Lung (tissue), 12 donors: ENCODE data around the gene TMEM52. TPM values are rescaled to one million over a fixed set of nuclear protein-coding genes. Genes with fewer than 3 reads are reported as not detected.

ENCODE experiments used
- ATAC-seq: fragments of 200-7000 bp; cut with Tn5 transposase; one replicate; pipeline ENCODE4 v1.9.1; 2020; ENCODE audit warnings: moderate number of reproducible peaks; ENCODE audit not compliant: insufficient read depth, low FRiP score
- DNase-seq, 3 donors: peaks; one replicate each; pipeline ENCODE4 v3.0.0-alpha.2; 2013 to 2017
- H3K27ac ChIP-seq, 2 donors: one replicate each; pipeline ENCODE4 v1.5.1; 2013; ENCODE audit warnings: mild to moderate bottlenecking in 2 of 2, moderate library complexity in 2 of 2, control low read depth in 1 of 2, inconsistent platforms in 1 of 2, low read depth in 1 of 2, low read length in 1 of 2
- H3K27me3 ChIP-seq, 3 donors: one replicate each; pipeline ENCODE4 v1.5.1; 2013; ENCODE audit warnings: low read length in 2 of 3; ENCODE audit not compliant: control insufficient read depth in 3 of 3, insufficient read depth in 3 of 3
- H3K36me3 ChIP-seq, 4 donors: one replicate each; pipeline ENCODE4 v1.5.1; 2013; ENCODE audit warnings: low read length in 4 of 4, mild to moderate bottlenecking in 1 of 4, moderate library complexity in 1 of 4; ENCODE audit not compliant: control insufficient read depth in 4 of 4, insufficient read depth in 4 of 4
- H3K4me1 ChIP-seq, 5 donors: one replicate each; pipeline ENCODE4 v1.5.1; 2013; ENCODE audit warnings: low read length in 5 of 5, mild to moderate bottlenecking in 2 of 5, moderate library complexity in 1 of 5; ENCODE audit not compliant: control insufficient read depth in 5 of 5, insufficient read depth in 5 of 5
- H3K4me3 ChIP-seq: one replicate; pipeline ENCODE4 v1.5.1; 2013; ENCODE audit warnings: mild to moderate bottlenecking, control low read depth, moderate library complexity
- H3K9ac ChIP-seq, 2 donors: one replicate each; pipeline ENCODE4 v1.5.1; 2013; ENCODE audit warnings: low read length in 2 of 2, control low read depth in 1 of 2; ENCODE audit not compliant: insufficient read depth in 1 of 2
- H3K9me3 ChIP-seq, 4 donors: one replicate each; pipeline ENCODE4 v1.5.1; 2013; ENCODE audit warnings: low read length in 3 of 4, mild to moderate bottlenecking in 1 of 4, moderate library complexity in 1 of 4; ENCODE audit not compliant: control insufficient read depth in 4 of 4, insufficient read depth in 3 of 4
- WGBS, 2 donors: extraction: QIAGEN DNeasy Blood & Tissue Kit; methylation state at CpG; one replicate each; pipeline ENCODE4 v1.1.7; 2013; 5-methylcytosine and 5-hydroxymethylcytosine counted together
- polyA plus RNA-seq, 2 donors: library from polyadenylated mRNA; stranded (reverse); fragments of 200-250 nt; gene quantifications; one replicate each; pipeline ENCODE4 v1.2.1, GENCODE V29; 2013
- total RNA-seq, 2 donors: library from RNA; depleted of rRNA in 1 of 2; stranded (reverse); fragments of >200 nt in 1 of 2; gene quantifications; one replicate each; pipeline ENCODE4 v1.2.1, GENCODE V29; 2014 to 2021
- TF ChIP-seq, protein P1 (sequence below): IDR thresholded peaks from 2 replicates; pipeline ENCODE4 v1.5.1; 2012; ENCODE audit warnings: mild to moderate bottlenecking; ENCODE audit errors: control extremely low read depth, extremely low read depth
- donor health status: control.
- donor health status: control.
- donor health status: Bipolar disorder and iron deficiency.
- donor health status: healthy.
- donor health status: DM: yes; HTN: yes; CAD: no.

TMEM52 gene
- total and polyA plus RNA-seq, 4 donors: 2.8 to 6.1 (median 3.1) TPM; not detected in 1

DNA sequence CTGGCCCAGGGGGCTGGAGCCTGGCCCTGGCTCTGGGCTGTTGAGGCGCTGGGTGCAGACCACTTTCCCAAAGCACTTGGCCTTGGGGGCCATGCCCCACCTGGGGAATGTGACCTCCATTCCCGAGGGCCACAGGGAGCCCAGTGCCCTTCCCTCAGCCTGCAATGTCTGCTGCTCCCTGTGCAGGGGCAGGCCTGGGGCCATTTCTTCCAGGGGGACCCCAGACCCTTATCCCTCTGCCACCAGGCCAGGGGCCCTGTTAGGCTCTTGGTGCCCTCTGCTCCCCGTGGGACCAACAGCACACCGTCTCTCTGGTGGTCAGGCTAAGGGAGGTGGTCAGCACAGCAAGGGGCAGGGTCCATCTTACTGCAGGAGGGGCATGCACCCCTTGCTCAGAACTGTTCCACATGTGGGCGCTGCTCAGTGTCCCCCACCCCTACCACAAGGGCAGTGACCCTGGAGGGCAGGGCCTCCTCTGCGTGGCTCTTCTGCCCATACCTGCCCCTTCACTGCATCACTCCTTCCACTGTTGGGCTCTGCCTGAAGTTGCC lies 1.1 kb upstream of the TMEM52 start:
- 82 to 92% methylated on average over 5 to 6 of the region's 6 CpGs for WGBS, 2 donors
- no peaks in the 10 kb centered on the region for H3K9me3 ChIP-seq
- peaks cover 0 to 3% (median 0%) of the 10 kb centered on the region in 3 donors for H3K27me3 ChIP-seq
- H3K4me3 ChIP-seq: no peak overlapping the region
- DNase-seq (peak in 1 of 3 donors; percentile 14), ATAC-seq (no peak)
- TF ChIP-seq, protein P1, sequence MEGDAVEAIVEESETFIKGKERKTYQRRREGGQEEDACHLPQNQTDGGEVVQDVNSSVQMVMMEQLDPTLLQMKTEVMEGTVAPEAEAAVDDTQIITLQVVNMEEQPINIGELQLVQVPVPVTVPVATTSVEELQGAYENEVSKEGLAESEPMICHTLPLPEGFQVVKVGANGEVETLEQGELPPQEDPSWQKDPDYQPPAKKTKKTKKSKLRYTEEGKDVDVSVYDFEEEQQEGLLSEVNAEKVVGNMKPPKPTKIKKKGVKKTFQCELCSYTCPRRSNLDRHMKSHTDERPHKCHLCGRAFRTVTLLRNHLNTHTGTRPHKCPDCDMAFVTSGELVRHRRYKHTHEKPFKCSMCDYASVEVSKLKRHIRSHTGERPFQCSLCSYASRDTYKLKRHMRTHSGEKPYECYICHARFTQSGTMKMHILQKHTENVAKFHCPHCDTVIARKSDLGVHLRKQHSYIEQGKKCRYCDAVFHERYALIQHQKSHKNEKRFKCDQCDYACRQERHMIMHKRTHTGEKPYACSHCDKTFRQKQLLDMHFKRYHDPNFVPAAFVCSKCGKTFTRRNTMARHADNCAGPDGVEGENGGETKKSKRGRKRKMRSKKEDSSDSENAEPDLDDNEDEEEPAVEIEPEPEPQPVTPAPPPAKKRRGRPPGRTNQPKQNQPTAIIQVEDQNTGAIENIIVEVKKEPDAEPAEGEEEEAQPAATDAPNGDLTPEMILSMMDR: no peak
- peaks cover 0 to 12% (median 3%) of the 10 kb centered on the region in 5 donors for H3K4me1 ChIP-seq
- peak overlapping the region in 1 of 2 donors; percentile 40 for H3K27ac ChIP-seq
- H3K9ac ChIP-seq: no peak overlapping the region
- no peaks in the 10 kb centered on the region for H3K36me3 ChIP-seq

DNA sequence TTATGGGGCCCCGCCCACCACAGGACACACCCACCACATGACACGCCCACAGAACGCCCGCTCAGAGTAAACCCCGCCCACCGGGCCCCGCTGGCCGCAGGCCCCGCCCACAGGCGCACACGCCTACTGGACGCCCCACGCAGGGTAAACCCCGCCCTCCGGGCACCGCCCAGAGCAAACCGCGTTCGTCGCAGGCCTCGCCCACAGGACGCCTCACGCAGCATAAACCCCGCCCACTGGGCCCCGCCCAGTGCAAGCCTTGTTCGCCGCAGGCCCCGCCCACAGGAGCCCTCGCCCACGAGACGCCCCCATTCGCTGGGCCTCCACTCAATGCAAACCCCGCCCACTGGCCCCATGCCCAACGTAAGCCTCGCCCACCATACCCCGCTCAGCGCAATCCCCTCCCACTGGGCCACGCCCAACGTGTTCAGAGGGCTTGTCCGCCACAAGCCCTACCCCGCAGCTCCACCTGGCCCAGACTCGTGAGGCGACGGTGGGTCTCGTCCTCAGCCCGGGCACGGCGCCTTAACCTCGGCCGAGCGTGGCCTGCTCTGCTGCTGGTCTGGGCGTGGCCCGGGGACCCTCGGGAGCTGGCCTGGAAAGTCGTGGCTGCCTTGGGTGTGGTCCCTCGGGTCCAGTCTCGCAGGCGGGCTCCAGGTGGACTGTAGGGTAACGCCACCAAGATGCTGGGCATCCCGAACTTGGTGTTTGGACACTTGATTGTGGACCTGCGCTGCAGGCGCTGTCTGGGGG lies 401 bp upstream of the TMEM52 start:
- Histone ChIP-seq H3K27me3 (no peaks in the 10 kb centered on the region), H3K27ac (peak overlapping the region; percentile 18 to 40), H3K9ac (no peak overlapping the region), H3K4me1 (peaks cover 0 to 12% (median 3%) of the 10 kb centered on the region in 5 donors), H3K36me3 (no peaks in the 10 kb centered on the region), H3K9me3 (no peaks in the 10 kb centered on the region), H3K4me3 (no peak overlapping the region)
- WGBS, 2 donors: 9 to 13% methylated on average over 47 to 62 of the region's 62 CpGs
- TF ChIP-seq, protein P1: no peak
- peak; percentile 97 to 99 (median 97) for DNase-seq
- peak; percentile 94 for ATAC-seq

DNA sequence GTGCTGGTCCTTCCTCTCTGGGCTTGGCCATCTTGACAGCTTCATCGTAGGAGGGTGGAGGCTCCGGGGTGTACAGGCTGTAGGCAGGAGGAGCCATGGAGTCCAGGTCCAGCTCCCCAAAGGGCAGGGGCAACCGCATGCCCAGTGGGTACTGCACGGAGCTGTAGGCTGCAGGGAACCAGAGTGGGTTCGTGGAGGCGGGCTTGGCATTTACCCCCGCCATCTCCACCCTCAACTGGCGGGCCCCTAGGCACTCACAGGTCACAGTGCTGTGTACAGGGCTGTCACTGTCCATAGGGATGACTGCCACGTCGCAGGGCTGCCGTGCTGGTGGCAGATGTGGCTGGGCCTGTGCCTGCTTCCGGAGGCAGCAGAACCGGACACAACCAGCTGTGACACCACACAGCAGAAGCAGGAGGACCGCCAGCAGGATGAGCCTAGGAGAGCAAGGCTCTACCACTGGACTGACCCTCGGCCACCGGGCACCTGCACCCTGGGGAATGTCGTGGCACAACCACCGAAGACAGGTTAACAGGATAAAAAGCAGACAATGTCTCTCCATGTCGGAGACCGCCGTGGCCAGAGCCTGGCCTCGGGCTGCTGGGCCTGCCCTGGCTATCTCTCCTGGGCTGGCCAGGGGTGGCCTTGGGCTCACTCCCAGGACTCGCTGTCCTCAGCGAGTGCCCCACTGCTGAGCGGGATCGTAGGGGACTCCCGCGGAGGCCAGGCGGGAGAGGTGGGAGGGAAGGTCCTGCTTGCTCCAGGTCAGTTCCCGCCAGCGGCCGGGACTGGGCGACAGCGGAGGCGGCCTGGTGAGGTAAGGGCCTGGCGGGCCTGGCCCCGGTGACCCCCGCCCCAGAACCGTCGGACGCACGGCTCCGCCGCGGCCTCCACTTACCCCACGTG lies 831 bp downstream of the TMEM52 start:
- no peaks in the 10 kb centered on the region for H3K36me3 ChIP-seq
- H3K27me3 ChIP-seq: no peaks in the 10 kb centered on the region
- no peaks in the 10 kb centered on the region for H3K9me3 ChIP-seq
- no peak for ATAC-seq
- H3K27ac ChIP-seq: no peak overlapping the region
- no peak for DNase-seq
- H3K4me1 ChIP-seq: peaks cover 0 to 12% (median 3%) of the 10 kb centered on the region in 5 donors
- H3K4me3 ChIP-seq: no peak overlapping the region
- H3K9ac ChIP-seq: no peak overlapping the region
- TF ChIP-seq, protein P1: no peak
- 47 to 49% methylated on average over 46 of the region's 46 CpGs for WGBS, 2 donors
